CD1c-positive myeloid dendritic cell (primary cell): ENCODE data around the gene OTOGL.
"Not testable (repeated sequence)": the region's sequence is repeated elsewhere in the genome, so short reads cannot be mapped to it uniquely, and the experiment has no call there.

Experiments
- DNase-seq: peaks from one replicate; pipeline ENCODE4 v3.0.0-alpha.2; 2016; ENCODE audit errors: extremely low spot score

The OTOGL gene, protein sequence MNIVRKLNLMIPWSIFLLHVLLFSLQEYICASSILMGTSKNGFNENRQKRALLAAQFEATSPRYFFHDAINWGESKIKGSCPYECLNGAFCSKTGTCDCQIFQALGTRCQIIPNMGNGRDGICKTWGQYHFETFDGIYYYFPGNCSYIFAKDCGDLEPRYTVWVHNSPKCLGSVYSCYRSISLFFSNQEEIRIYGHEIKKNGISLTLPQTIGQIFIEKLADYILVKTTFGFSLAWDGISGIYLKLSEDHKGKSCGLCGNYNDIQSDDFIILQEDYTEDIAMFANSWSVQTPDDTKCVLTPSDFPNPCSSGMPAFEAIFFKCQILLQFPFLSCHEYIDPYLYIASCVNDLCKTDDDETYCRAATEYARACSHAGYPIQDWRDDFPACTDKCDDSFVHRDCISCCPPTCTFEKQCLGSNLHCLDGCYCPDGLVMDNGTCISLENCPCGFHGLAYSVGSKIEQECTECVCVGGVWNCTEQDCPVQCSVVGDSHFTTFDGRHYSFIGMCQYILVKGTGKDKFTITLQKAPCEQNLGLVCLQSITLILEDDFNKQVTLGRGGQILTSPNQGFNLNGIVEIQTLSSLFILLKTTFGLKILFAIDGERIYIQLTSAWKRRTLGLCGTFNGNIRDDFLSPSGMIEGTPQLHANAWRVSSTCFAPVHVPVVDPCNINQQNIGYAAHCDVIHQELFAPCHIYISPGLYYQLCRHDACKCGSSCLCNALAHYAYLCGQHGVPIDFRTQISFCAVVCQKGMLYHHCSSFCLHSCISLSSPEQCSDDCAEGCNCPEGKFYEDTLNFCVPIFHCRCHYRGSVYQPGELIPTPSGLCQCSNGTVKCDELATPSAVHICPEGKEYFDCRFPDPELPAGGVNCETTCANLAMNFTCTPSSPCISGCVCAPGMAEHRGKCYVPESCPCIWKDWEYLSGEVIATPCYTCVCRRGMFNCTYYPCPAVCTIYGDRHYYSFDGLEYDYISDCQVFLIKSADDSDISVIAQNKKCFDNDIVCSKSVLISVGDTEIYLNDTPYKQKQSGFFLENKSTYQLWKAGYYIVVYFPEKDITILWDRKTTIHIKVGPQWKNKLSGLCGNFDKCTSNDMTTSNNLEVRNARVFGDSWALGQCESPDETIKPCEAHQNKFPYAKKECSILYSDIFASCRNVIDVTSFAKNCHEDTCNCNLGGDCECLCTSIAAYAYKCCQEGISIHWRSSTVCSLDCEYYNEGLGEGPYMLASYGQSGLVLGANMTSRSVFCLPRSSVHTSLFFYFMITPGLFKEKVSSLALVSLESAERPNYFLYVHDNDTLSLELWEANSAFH (N-terminal part only)

DNA sequence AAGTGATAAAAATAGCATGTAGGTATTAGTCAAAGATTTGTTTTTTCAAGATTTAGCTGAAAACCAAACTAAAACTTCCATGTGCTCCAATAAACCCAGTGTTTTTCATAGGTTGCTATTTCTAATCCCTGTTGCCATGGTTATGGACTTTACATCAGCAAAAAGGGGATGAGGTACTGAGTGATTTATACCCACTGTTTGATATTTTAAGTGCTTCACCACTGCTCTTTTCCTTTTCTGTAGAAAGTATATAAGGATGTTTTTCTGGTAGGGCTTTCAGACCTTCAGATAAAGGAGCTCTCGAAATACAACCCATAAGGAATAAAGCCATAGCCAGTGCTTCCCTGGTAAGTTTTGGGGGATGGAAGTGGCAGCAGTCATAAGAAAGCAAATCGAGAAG, at the start of gene OTOGL:
TSS of gene OTOGL (plus strand) at position 279 of the 400 bp plus-strand sequence. CDS start 109,895 bp downstream, outside the sequence.
- DNase-seq = no peak

GRCh38 chr12:80050236-80050635, 49.1 kb upstream of the OTOGL start:
- no peak for DNase-seq

- no peak for DNase-seq
These were observed 46.1 kb upstream of the OTOGL start for GRCh38 chr12:80053051-80053790.

DNA sequence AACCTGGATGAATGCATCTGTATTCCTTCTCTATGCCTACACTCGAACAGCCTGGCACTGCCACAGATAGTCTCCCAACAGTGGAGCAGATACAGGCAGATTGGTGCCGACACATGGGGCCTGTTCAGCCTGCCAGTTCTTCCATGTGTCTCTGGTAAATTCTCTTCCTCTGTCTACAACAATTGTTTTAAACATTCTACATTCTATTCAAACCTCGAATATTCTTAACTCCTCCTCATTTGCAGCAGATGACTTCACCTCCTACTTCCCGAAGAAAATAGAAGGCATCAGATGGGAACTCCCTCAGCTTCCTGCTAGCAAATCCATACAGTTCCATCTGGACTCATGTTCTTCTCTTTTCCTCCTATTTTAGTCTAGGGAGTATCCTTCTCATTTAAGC, 43.1 kb upstream of the OTOGL start:
- no peak for DNase-seq

DNA sequence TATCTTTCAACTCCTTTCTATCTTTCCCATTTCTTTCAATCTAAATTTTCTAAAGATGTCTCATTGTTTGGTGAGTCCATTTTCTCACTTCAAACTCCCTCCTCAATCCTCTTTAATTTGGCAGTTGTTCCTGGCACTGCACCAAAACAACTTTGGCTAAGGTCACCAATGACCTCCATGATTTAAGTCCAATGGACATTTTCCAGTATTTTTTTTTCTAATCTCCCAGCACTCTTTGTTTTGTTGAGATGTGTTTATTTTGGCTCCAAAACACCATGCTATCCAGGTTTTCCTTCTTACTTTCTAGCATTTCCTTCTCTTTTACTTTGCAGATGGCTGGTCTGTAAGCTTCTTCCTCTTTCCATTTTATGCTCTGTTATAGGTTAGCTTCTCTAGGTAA, 42.5 kb upstream of the OTOGL start:
- no peak for DNase-seq

DNA sequence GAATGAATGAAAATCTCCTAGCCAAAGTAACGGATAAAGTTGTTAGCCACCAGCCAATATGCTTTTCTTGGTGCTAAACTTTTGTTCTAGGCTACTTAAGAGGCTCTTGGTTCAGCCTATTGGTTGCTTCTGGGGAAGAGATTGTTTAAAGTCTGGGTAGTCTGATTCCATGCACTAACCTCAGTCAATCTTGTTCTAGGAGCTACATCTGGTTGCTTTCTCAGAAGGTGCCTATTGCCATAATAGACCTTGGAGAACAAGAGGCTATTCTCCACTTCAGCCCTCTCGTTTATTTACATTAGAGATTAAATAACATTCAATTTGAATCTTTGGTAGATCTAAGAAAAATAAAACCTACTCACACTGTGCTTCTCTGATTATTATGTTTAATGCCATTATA, 40.8 kb upstream of the OTOGL start:
- DNase-seq = no peak

DNA sequence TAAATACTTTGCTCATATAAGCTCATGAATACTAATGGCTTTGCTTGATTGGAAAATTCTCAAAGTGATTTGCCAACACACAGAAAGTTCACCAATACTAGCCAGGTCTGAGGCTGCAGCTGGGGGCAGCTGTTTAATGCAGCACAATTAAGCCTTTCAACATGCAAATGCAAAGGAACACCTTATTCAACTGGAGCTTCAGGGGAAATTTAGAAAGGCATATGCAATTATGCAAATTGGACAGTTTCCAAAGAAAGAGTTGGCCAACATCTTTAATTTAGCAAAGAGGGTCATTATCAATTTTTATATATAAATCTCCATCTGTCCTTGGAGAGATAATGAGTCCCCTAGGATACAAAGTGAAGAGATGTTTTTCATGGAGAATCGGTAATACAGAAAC, 40.2 kb upstream of the OTOGL start:
- DNase-seq = no peak

- DNase-seq = no peak
These were observed 39.5 kb upstream of the OTOGL start for GRCh38 chr12:80059875-80060274.

GRCh38 chr12:80064269-80064668, 35.1 kb upstream of the OTOGL start:
- DNase-seq = no peak

GRCh38 chr12:80064951-80065350, 34.4 kb upstream of the OTOGL start:
- no peak for DNase-seq

DNA sequence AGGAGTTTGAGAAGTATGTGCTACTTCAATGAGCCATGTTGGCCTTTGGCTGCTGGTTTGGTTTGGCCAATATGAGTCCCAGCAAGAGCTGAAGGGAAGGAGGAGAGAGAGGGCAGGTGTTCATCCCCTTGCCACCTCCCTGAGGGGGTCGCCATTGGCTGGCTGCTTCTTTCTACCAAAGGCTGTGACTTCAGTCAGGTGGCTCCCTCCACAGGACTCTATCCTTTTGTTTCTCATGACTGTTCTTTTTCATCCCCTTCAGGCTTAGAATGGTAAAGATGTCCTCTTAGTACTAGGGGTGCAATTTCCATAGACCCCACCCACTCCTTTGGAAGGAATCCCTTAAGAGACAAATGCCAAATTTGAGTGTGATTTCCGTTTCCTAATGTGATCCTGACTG, 31.2 kb upstream of the OTOGL start:
- no peak for DNase-seq

DNA sequence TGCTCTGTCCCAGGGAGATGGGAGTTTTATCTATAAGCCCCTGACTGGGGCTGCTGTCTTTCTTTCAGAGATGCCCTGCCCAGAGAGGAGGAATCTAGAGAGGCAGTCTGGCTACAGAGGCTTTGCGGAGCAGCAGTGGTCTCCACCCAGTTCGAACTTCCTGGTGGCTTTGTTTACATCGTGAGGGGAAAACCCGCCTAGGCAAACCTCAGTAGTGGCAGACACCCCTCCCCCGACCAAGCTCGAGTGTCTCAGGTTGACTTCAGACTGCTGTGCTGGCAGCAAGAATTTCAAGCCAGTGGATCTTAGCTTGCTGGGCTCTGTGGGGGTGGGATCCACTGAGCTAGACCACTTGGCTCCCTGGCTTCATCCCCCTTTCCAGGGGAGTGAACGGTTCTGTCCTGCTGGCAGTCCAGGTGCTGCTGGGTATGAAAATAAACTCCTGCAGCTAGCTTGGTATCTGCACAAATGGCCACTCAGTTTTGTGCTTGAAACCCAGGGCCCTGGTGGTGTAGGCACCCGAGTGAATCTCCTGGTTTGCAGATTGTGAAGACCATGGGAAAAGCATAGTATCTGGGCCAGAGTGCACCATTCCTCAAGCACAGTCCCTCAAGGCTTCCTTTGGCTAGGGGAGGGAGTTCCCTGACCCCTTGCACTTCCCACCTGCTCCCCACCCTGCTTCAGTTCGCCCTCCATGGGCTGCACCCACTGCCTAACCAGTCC, 15.3 kb upstream of the OTOGL start:
- not testable (repeated sequence) for DNase-seq

- no peak for DNase-seq
These were observed 13.3 kb upstream of the OTOGL start for GRCh38 chr12:80086025-80086424.

DNA sequence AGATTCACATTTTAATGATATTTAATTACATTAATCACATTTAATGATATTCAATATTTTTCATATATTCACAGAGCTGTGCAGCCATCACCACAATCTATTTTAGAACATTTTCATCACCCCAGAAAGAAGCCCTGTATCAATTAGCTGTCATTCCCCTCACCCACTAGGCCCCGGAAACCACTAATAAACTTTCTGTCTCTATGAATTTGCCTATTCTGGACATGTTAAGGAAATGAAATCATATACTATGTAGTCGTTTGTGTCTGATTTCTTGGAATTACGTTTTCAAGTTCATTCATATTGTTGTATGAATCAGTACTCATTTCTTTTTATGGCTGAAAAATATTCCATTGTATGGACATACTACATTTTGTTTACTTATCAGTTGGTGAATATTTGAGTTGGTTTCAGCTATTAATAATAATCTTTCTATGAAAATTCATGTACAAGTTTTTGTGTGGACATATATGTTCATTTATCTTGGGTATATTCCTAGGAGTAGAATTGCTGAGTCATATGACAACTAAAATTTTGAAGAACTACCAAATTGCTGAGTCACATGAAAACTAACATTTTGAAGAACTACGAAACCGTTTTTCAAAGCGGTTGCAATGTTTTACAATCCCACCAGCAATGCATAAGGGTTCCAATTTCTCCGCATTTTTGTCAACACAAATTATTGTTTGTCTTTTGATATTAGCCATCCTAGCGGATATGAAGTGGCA, 11.7 kb upstream of the OTOGL start:
- DNase-seq = no peak

DNA sequence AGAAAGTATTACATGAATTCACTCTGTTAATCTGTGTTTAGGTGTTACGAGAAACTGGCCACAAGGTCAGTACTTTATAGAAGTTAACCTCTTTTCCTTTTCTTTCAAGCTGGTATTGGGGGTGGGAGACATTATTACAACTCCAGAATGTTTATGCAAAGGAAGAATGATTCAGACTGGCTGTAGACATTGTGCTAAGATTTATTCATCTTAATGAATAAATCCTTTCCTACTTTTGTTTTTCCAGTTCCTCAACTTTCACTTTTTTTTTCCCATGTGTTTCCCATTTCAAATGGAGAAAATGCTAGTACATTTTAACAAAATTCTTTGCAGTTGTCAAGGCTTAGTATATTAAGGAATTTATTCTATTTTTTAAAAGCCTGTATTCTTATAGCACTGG, 1.3 kb downstream of the OTOGL start:
- no peak for DNase-seq

DNA sequence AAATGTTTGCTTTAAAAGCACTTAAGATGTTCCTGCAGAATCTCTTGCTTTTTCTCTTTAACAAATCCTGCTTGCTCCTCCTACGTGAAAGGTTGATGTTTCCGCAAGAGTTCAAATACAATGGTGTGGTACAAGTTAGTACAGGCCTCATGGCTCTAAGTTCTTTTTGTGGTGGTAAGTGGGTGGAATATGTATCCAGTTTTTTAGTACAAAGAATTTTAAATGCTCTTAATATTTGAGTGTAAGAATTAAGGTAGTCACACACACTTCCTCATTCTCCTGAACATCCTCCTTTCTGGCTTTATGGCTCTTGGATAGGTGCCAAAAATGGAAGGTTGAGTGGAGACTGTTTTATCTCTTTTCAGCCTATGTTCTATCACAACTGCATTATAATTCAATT, 1.8 kb downstream of the OTOGL start:
- DNase-seq = peak; percentile 36

DNA sequence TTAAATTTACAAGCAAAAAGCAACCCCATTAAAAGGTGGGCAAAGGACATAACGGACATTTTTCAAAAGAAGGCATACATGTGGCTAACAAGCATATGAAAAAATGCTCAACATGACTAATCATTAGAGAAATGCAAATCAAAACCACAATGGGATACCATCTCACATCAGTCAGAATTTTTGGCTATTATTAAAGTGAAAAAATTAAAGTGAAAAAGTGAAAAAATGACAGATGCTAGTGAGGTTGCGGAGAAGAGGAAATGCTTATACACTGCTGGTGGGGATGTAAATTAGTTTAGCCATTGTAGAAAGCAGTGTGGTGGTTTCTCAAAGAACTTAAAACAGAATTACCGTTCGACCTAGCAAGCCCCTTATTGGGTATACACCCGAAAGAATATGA, 7.9 kb downstream of the OTOGL start:
- DNase-seq = no peak

GRCh38 chr12:80116735-80117134, 17.4 kb downstream of the OTOGL start:
- DNase-seq = no peak

DNA sequence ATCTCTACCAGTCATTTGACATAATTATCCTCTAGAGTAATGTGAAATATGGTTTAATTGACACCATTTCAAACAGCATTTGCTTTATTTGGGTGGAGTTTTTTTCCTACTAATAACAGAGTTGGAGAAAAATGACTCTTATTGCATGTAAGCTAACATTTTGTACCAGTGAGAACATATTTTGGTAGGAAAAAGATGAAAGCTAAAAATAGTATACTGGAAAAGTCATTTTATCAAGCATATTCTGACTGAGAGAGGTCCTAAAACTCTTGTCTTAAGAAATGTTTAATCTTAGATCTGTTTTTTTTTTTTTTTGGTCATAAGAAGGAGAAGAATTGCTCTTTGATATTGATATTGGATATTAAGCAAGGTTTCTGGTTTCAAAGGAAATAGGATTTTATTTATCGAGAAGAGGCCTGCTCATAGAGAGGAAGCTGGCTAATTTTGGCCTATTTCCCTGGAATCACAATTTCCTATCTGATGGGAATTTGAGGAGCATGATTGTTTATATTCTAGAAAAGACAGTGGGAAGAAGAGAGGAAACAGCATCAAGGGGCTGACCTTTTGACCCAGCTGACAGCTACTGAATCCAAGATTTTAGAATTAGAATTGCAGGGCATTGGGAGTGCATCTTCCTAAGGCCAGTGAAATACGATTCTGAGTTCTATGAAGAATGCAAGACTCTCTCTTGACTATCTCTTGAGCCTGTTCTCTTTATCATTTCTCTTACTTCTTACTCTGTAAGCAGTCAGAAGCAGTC, 19.4 kb downstream of the OTOGL start:
- no peak for DNase-seq
